SK-N-SH (cell line): ENCODE data around the gene NR2C2. TPM values are rescaled to one million over a fixed set of nuclear protein-coding genes. Genes with fewer than 3 reads are reported as not detected.

Experiments
- CTCF ChIA-PET: fragments of 300-600, 350-600 bp; formaldehyde crosslinking; extraction: SDS; loops from one replicate; lab custom pipeline; 2021; lab: Yijun Ruan, JAX
- POLR2A ChIA-PET: fragments of 350-600 bp; sonication (Branson Sonifier 250); formaldehyde crosslinking; extraction: SDS; loops from one replicate; lab custom pipeline; 2020; ENCODE audit warnings: antibody characterized with exemption, inconsistent platforms; lab: Yijun Ruan, JAX
- DNase-seq: peaks from one replicate; pipeline ENCODE4 v3.0.0; 2012
- H2AFZ ChIP-seq: fragments of 200-600 bp; sonication (generic); 2 replicates; pipeline ENCODE4 v1.8.1; 2016; ENCODE audit warnings: antibody characterized with exemption, mild to moderate bottlenecking, low read depth
- H3F3A ChIP-seq: fragments of 200-600 bp; sonication (generic); replicated peaks from 2 replicates; pipeline ENCODE3; 2016; ENCODE audit warnings: antibody characterized with exemption, mild to moderate bottlenecking; ENCODE audit not compliant: insufficient read depth
- H3K27ac ChIP-seq, 2 experiments: fragments of 200-500 bp in 1 of 2; fragments of 200-600 bp in 1 of 2; sonication (Bioruptor generic) in 1 of 2; sonication (generic), shearing (Covaris generic) in 1 of 2; 2 replicates each; pipeline versions ENCODE4 v1.5.1 to v1.6.1; 2014 to 2016; ENCODE audit warnings: low read depth in 2 of 2, inconsistent platforms in 1 of 2, low read length in 1 of 2, mild to moderate bottlenecking in 1 of 2, mixed read lengths in 1 of 2
- H3K27me3 ChIP-seq: fragments of 200-600 bp; sonication (generic), shearing (Covaris generic); 2 replicates; pipeline ENCODE4 v1.6.1; 2016; ENCODE audit warnings: mixed run types; ENCODE audit not compliant: insufficient read depth
- H3K36me3 ChIP-seq, 2 experiments: fragments of 200-500 bp in 1 of 2; fragments of 200-600 bp in 1 of 2; sonication (Bioruptor generic) in 1 of 2; sonication (generic) in 1 of 2; replicated peaks in 1 of 2; 2 replicates each; pipeline versions ENCODE3 to v1.5.1; 2014 to 2016; ENCODE audit warnings: low read length in 1 of 2, mild to moderate bottlenecking in 1 of 2; ENCODE audit not compliant: insufficient read depth in 2 of 2, control insufficient read depth in 1 of 2
- H3K4me1 ChIP-seq, 2 experiments: fragments of 200-500 bp in 1 of 2; fragments of 200-600 bp in 1 of 2; sonication (Bioruptor generic) in 1 of 2; sonication (generic), shearing (Covaris generic) in 1 of 2; 2 replicates each; pipeline versions ENCODE4 v1.5.1 to v1.6.1; 2014 to 2016; ENCODE audit warnings: low read depth in 1 of 2, low read length in 1 of 2, mixed run types in 1 of 2; ENCODE audit not compliant: insufficient read depth in 2 of 2, control insufficient read depth in 1 of 2
- H3K4me2 ChIP-seq: fragments of 200-600 bp; sonication (generic), shearing (Covaris generic); 2 replicates; pipeline ENCODE4 v1.6.1; 2017; ENCODE audit warnings: mixed run types
- H3K4me3 ChIP-seq, 2 experiments: fragments of 200-500 bp in 1 of 2; fragments of 200-600 bp in 1 of 2; sonication (Bioruptor generic) in 1 of 2; sonication (generic), shearing (Covaris generic) in 1 of 2; 2 replicates each; pipeline versions ENCODE4 v1.5.1 to v1.8.1; 2014 to 2016; ENCODE audit warnings: low read depth in 2 of 2, inconsistent platforms in 1 of 2, low read length in 1 of 2, mild to moderate bottlenecking in 1 of 2, mixed read lengths in 1 of 2, moderate library complexity in 1 of 2
- H3K79me2 ChIP-seq: fragments of 200-600 bp; sonication (generic); 2 replicates; pipeline ENCODE4 v1.8.1; 2017; ENCODE audit warnings: mild to moderate bottlenecking; ENCODE audit not compliant: insufficient read depth
- H3K9ac ChIP-seq: fragments of 200-600 bp; sonication (generic); 2 replicates; pipeline ENCODE4 v1.6.1; 2017; ENCODE audit warnings: mixed run types
- H3K9me2 ChIP-seq: fragments of 200-600 bp; sonication (generic); 2 replicates; pipeline ENCODE4 v1.6.1; 2017; ENCODE audit warnings: mixed run types
- H3K9me3 ChIP-seq: fragments of 200-600 bp; sonication (generic); 2 replicates; pipeline ENCODE4 v1.6.1; 2017; ENCODE audit warnings: mixed run types, mild to moderate bottlenecking, moderate library complexity
- H4K20me1 ChIP-seq: fragments of 200-600 bp; sonication (generic); 2 replicates; pipeline ENCODE4 v1.6.1; 2017; ENCODE audit warnings: mild to moderate bottlenecking, mixed run types; ENCODE audit not compliant: insufficient read depth
- FOXM1 ChIP-seq: IDR thresholded peaks from 2 replicates; pipeline ENCODE4 v1.4.0; 2012; ENCODE audit warnings: low read depth, mild to moderate bottlenecking
- GATA2 ChIP-seq: sonication (generic); formaldehyde crosslinking; IDR thresholded peaks from 2 replicates; pipeline ENCODE4 v1.5.0; 2020; ENCODE audit warnings: mild to moderate bottlenecking, missing genetic modification reagents
- MXI1 ChIP-seq: IDR thresholded peaks from 2 replicates; pipeline ENCODE4 v1.6.1; 2012; ENCODE audit warnings: mild to moderate bottlenecking, low read depth, low read length, improper control_type of control experiment
- NFIC ChIP-seq: IDR thresholded peaks from 2 replicates; pipeline ENCODE4 v1.4.0; 2012; ENCODE audit warnings: borderline replicate concordance
- POLR2AphosphoS5 ChIP-seq: IDR thresholded peaks from 2 replicates; pipeline ENCODE4 v1.6.1; 2012; ENCODE audit warnings: low read depth, low read length
- RCOR1 ChIP-seq: fragments of 150-350 bp; IDR thresholded peaks from 2 replicates; pipeline ENCODE4 v1.6.1; 2017; ENCODE audit warnings: antibody characterized with exemption, low read length
- RXRA ChIP-seq: IDR thresholded peaks from 2 replicates; pipeline ENCODE4 v1.4.0; 2012; ENCODE audit warnings: low read depth, mild to moderate bottlenecking, borderline replicate concordance
- SMC3 ChIP-seq: IDR thresholded peaks from 2 replicates; pipeline ENCODE4 v1.6.1; 2012; ENCODE audit warnings: low read depth, low read length, improper control_type of control experiment
- USF1 ChIP-seq: IDR thresholded peaks from 2 replicates; pipeline ENCODE4 v1.4.0; 2012; ENCODE audit warnings: low read depth, borderline replicate concordance
- WGBS: methylation state at CpG from one replicate; pipeline ENCODE4 v1.1.6; 2017; ENCODE audit warnings: low lambda C conversion rate; 5-methylcytosine and 5-hydroxymethylcytosine counted together
- polyA plus RNA-seq, 3 experiments: library from polyadenylated mRNA; depleted of rRNA; stranded (reverse); fragments of >200 nt; gene quantifications; 2 replicates each; pipeline ENCODE4 v1.2.3, GENCODE V29; 2012

Gene NR2C2
- polyA plus RNA-seq, 1 of the 3 experiments (the other 2 are of a cell fraction), result 13.1 TPM

- POLR2A ChIA-PET, result no interaction called here
- CTCF ChIA-PET, result interaction anchor here (4.1 kb wide), 1 partner anchor 12 kb away, joined by 19 read pairs; no protein-coding TSS in a partner anchor
- WGBS, result 100% methylated on average over 2 of the region's 3 CpGs
Measured at GRCh38 chr3:15096046-15096445, 148.7 kb downstream of the NR2C2 start.

GRCh38 chr3:15097891-15098290 lies 150.5 kb downstream of the NR2C2 start:
- peak overlapping the region; percentile 86 for H3K9ac ChIP-seq
- WGBS, result 35% methylated on average over 6 of the region's 6 CpGs
- H3K9me2 ChIP-seq, result no peaks in the 10 kb centered on the region
- peaks cover 31% of the 10 kb centered on the region for H3K79me2 ChIP-seq
- H3K4me3 ChIP-seq, result peak overlapping the region; percentile 87 to 93
- no peaks in the 10 kb centered on the region for H3K27me3 ChIP-seq
- no peaks in the 10 kb centered on the region for H4K20me1 ChIP-seq
- TF ChIP-seq RCOR1 (no peak), FOXM1 (no peak), GATA2 (CRISPR knock-in tag) (no peak), POLR2AphosphoS5 (no peak), RXRA (no peak), NFIC (no peak)
- peaks cover 4 to 22% of the 10 kb centered on the region in 2 experiments; a peak in 2 of 4 replicates for H3K4me1 ChIP-seq
- ChIA-PET POLR2A (interaction anchor here (2.1 kb wide), 1 partner anchor 33 kb away, joined by 6 read pairs; the partner anchor contains the start of gene MRPS25), CTCF (interaction anchor here (1.7 to 4.1 kb wide), 3 partner anchors 10 to 177 kb away, joined by 5 to 19 read pairs (median 6); no protein-coding TSS in a partner anchor)
- peaks cover 6% of the 10 kb centered on the region for H3F3A ChIP-seq
- DNase-seq, result no peak
- peaks cover 25 to 32% of the 10 kb centered on the region in 2 experiments for H3K36me3 ChIP-seq
- no peak overlapping the region for H3K27ac ChIP-seq
- no peak overlapping the region for H2AFZ ChIP-seq
- no peaks in the 10 kb centered on the region for H3K9me3 ChIP-seq
- H3K4me2 ChIP-seq, result peak overlapping the region; percentile 89

More at GRCh38 chr3:15096046-15096445, 148.7 kb downstream of the NR2C2 start:
- Histone ChIP-seq H3K27me3 (no peaks in the 10 kb centered on the region), H2AFZ (no peak overlapping the region), H3K9me3 (no peaks in the 10 kb centered on the region), H3F3A (peaks cover 6% of the 10 kb centered on the region), H3K9ac (no peak overlapping the region), H3K79me2 (peaks cover 31% of the 10 kb centered on the region), H3K4me2 (no peak overlapping the region), H3K9me2 (no peaks in the 10 kb centered on the region), H3K36me3 (peaks cover 33 to 37% of the 10 kb centered on the region in 2 experiments), H3K4me3 (no peak overlapping the region), H3K4me1 (peaks cover 4 to 18% of the 10 kb centered on the region in 2 experiments; a peak in 2 of 4 replicates), H3K27ac (peak overlapping the region in 1 of 2 experiments; percentile 47; a peak in 2 of 4 replicates), H4K20me1 (no peaks in the 10 kb centered on the region)
- TF ChIP-seq SMC3, result no peak
- TF ChIP-seq MXI1, result no peak
- no peak for TF ChIP-seq USF1
- no peak for DNase-seq

Other genes with a start within 250 kb of the NR2C2 start
- not detected in 2 replicates for gene FGD5, start 128.6 kb upstream of the NR2C2 start, polyA plus RNA-seq (2012; rRNA removed)
- gene MRPS25, start 117.7 kb downstream of the NR2C2 start, polyA plus RNA-seq (2012; rRNA removed), result 41.5 and 46.4 TPM in 2 replicates
- 4.7 and 6.2 TPM in 2 replicates for gene RBSN, start 151.6 kb downstream of the NR2C2 start, polyA plus RNA-seq (2012; rRNA removed)